ENCODE measurements around the gene NR1D1.

NR1D1 gene

DNA sequence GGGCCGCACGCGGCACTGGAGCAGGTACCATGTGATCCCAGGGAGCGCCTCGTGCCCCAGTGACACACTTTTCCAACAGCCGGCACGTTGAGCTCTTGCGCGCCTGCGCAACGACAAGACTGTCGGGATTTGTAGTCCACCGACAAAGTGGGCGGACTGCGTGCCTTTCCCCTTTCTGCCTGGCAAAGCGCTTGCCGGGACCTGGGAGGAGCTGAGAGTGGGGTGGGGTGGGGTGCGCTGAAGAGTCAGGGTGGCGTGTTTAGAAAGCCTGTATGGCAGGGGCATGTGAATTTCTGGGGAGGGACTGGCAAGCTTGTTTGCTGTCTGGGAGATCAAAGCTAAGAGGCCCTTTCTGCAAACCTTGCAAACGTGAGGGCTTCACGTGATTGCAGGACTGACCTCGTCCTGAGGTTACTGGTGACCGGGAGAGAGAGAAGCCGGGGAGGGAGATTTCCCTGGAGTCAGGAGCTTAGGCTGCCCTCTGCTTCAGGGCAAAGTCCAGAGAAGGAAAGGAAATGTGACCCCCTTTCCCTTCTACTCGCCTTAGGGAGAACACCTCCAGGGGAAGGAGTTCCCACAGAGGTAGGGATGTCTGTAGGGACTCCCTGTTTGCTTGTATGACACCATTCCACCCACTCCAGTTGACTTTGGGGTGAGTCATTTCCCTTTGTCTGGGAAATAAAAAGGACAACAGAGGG lies 429 bp upstream of the NR1D1 start:
- H3K9me3 ChIP-seq (replicated peaks; ENCODE audit: low read length) = no peaks in the 10 kb centered on the region
- peak overlapping the region; percentile 80 for H3K4me3 ChIP-seq (ENCODE audit: low read length)
- H3K4me1 ChIP-seq (ENCODE audit: control insufficient read depth, insufficient read depth, low read length) = peaks cover 70% of the 10 kb centered on the region
- H3K27me3 ChIP-seq (ENCODE audit: control insufficient read depth, insufficient read depth, low read length) = no peaks in the 10 kb centered on the region
- peaks cover 12% of the 10 kb centered on the region for H3K36me3 ChIP-seq (ENCODE audit: insufficient read depth, low read length)
- H3K4me2 ChIP-seq (ENCODE audit: low read length) = peak overlapping the region; percentile 96
- peak overlapping the region; percentile 84 for H3K9ac ChIP-seq (ENCODE audit: low read depth, low read length)

DNA sequence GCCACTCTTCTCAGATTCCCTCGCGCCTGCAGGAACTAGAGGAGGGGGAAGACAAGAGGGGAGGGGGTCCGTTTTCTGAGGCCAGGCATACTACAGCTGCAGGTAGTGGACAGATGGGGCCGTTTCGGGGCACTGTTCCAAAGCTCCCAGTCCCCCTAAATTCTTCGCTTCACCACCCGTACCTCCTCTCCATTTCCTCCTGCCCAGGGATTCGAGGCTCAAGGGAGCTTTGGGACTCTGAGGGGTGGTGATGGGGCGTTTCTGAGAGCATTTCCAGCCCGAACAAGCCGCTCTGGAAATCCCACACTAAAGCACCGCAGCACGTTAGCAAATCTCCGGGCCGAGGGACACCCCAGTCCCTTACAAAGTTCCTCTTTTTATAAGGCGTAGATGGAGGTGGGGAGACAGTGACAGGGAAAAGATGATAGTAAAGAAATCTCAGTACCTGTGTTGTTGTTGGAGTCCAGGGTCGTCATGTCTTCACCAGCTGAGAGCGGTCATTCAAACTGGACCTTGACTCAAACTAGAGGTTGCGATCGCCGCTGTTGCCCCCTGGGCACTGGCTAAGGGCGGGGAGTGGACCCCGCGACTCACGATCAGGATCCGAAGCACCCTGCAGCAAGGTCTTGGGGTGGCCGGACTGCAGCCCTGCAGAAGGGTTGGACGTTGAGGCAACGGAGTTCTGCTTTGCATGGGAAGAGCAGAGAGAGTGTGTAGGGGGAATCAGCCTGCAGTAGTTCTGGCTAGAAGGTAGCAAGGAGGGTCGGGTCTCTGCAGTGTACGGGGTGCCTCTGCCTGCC lies 570 bp downstream of the NR1D1 start:
- Histone ChIP-seq H3K4me3 (ENCODE audit: low read length) (peak overlapping the region; percentile 80), H3K9me3 (replicated peaks; ENCODE audit: low read length) (no peaks in the 10 kb centered on the region), H3K9ac (ENCODE audit: low read depth, low read length) (peak overlapping the region; percentile 84), H3K4me2 (ENCODE audit: low read length) (peak overlapping the region; percentile 96), H3K4me1 (ENCODE audit: control insufficient read depth, insufficient read depth, low read length) (peaks cover 60% of the 10 kb centered on the region), H3K27me3 (ENCODE audit: control insufficient read depth, insufficient read depth, low read length) (no peaks in the 10 kb centered on the region), H3K36me3 (ENCODE audit: insufficient read depth, low read length) (peaks cover 16% of the 10 kb centered on the region)

DNA sequence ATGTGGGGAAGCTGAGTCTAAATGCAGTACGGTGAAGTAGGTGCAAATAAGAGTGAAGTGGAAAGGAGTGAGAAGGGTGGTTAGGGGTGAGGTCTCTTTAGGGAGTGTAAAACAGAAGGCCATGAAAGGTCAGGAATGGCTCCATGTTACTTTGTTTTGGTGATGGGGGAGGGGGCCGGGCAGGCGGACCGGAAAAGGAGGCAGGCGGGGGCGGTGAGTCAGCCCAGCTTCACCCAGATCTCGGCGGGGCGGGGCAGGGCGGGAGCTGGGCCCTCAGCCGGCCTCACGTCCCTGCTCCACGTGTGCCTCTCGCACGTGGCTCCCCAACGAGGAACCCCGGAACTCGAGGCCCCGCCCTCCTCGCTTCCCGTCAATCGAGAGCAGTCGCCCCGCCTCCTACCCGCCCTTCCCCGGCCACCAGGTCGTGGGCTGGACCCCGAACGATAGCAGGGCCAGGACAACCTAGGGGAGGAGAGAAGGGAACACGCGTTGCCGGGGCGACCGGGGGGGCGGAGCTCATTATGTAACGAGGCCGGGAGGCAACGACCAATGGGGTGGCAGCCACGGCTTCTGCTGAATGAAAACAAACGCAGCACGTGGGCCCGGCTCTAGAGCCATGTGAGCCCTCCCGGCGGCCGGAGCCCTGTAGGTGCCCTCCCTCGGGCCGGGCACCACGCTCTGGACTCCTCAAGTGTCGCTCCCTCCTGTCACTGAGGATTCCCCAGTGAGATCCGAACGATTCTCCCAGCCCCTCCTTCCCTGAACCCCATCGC lies 1.4 kb downstream of the NR1D1 start:
- H3K27me3 ChIP-seq (ENCODE audit: control insufficient read depth, insufficient read depth, low read length) = no peaks in the 10 kb centered on the region
- peak overlapping the region; percentile 84 for H3K9ac ChIP-seq (ENCODE audit: low read depth, low read length)
- peak overlapping the region; percentile 96 for H3K4me2 ChIP-seq (ENCODE audit: low read length)
- H3K36me3 ChIP-seq (ENCODE audit: insufficient read depth, low read length) = peaks cover 22% of the 10 kb centered on the region
- peak overlapping the region; percentile 80 for H3K4me3 ChIP-seq (ENCODE audit: low read length)
- no peaks in the 10 kb centered on the region for H3K9me3 ChIP-seq (replicated peaks; ENCODE audit: low read length)
- H3K4me1 ChIP-seq (ENCODE audit: control insufficient read depth, insufficient read depth, low read length) = peaks cover 59% of the 10 kb centered on the region

DNA sequence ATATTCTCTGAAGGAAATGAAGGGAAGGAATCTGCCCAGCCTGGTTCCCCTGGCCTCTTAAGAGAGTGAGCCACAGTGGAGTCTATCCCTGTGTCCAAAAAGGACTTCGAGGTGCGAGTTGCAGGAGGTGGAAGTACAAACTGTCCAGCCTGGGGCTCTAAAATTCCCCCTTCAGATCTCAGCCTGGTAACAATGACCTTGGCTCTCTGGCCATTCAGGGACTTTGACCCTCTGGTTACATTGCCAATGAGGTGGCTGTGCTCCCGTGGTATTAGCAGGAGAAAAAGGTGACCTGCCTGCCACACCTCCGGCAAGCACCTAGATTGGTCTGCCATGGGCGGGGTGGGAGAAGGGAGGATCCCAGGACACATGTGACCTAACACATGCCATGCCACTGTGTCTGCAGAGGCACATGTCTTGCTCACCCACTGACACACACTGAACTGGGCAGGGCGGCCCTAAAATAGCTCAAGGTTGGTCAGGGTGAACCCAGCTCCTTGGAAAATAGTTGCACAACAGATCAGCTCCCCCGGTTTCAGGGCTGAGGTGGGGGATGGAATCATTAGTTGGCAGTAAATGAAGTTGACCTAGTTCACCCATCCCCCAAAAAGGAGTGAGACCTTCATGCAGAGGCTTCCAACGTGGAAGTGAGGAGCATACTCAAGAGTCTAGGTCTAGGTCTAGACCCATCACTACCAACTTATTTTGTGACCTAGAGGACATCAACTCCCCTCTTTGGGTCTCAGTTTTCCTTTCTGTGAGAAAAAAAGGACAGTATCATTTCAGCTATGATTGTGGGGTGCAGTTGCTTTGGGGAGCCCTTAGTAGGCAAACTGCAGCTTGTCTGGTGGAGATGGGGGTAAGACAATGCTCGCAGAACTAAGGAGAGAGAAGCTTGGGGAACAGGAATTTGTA lies 2.2 kb downstream of the NR1D1 start:
- peak overlapping the region; percentile 69 for H3K4me3 ChIP-seq (ENCODE audit: low read length)
- peak overlapping the region; percentile 86 for H3K4me2 ChIP-seq (ENCODE audit: low read length)
- no peaks in the 10 kb centered on the region for H3K9me3 ChIP-seq (replicated peaks; ENCODE audit: low read length)
- H3K4me1 ChIP-seq (ENCODE audit: control insufficient read depth, insufficient read depth, low read length) = peaks cover 64% of the 10 kb centered on the region
- H3K9ac ChIP-seq (ENCODE audit: low read depth, low read length) = peak overlapping the region; percentile 74
- no peaks in the 10 kb centered on the region for H3K27me3 ChIP-seq (ENCODE audit: control insufficient read depth, insufficient read depth, low read length)
- peaks cover 31% of the 10 kb centered on the region for H3K36me3 ChIP-seq (ENCODE audit: insufficient read depth, low read length)

DNA sequence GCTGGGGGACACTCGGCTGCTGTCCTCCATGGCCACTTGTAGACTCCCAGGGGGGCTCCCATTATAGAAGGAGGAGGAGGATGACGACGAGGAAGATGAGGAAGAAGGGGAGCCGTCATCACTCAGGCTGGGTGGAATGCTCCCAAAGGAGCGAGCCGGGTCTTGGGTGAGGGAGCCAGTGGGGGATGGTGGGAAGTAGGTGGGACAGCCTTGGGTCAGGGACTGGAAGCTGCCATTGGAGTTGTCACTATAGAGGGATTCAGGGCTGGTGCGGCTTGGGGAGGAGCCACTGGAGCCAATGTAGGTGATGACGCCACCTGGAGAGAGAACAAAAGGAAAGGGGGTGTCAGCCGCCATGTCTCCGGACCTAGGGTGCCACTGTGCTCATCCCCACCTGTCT lies 3.3 kb downstream of the NR1D1 start:
- Histone ChIP-seq H3K9me3 (replicated peaks; ENCODE audit: low read length) (no peaks in the 10 kb centered on the region), H3K4me1 (ENCODE audit: control insufficient read depth, insufficient read depth, low read length) (peaks cover 71% of the 10 kb centered on the region), H3K9ac (ENCODE audit: low read depth, low read length) (no peak overlapping the region), H3K36me3 (ENCODE audit: insufficient read depth, low read length) (peaks cover 33% of the 10 kb centered on the region), H3K4me3 (ENCODE audit: low read length) (no peak overlapping the region), H3K4me2 (ENCODE audit: low read length) (no peak overlapping the region), H3K27me3 (ENCODE audit: control insufficient read depth, insufficient read depth, low read length) (no peaks in the 10 kb centered on the region)

- no peak overlapping the region for H3K9ac ChIP-seq (ENCODE audit: low read depth, low read length)
- no peaks in the 10 kb centered on the region for H3K9me3 ChIP-seq (replicated peaks; ENCODE audit: low read length)
- H3K4me2 ChIP-seq (ENCODE audit: low read length) = no peak overlapping the region
- no peaks in the 10 kb centered on the region for H3K27me3 ChIP-seq (ENCODE audit: control insufficient read depth, insufficient read depth, low read length)
- H3K4me3 ChIP-seq (ENCODE audit: low read length) = no peak overlapping the region
- H3K36me3 ChIP-seq (ENCODE audit: insufficient read depth, low read length) = peaks cover 36% of the 10 kb centered on the region
- H3K4me1 ChIP-seq (ENCODE audit: control insufficient read depth, insufficient read depth, low read length) = peaks cover 68% of the 10 kb centered on the region
Observed at GRCh38 chr17:40095944-40096791, 4.2 kb downstream of the NR1D1 start.

DNA sequence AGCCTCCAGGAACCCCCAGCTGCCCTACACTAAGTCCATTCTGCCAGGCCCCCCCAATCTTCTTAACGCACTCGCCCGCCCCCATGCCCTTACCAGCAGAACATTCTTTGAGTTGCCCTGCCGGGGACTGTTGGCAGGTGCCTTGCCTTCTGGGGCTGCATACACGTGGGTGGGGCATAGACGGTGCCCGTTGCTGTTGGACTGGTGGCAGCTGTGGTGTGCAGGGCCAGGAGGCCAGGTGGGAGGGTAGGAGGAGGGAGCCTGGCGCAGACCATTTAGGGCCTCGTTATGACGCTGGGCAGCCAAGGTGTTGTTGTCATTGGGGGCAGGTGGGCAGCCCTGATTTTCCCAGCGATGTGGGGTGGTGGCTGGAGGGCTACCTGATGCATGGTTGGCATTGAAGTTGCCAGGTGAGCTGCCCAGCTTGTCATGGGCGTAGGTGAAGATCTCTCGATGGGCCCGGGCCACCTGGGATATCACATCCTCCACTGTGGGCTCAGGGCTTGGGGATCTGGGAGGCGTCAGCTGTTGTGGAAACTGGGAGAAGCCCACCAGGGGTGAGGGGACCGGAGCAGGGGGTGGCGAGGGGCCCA lies 4.9 kb downstream of the NR1D1 start:
- H3K9me3 ChIP-seq (replicated peaks; ENCODE audit: low read length) = no peaks in the 10 kb centered on the region
- H3K4me2 ChIP-seq (ENCODE audit: low read length) = no peak overlapping the region
- peaks cover 64% of the 10 kb centered on the region for H3K4me1 ChIP-seq (ENCODE audit: control insufficient read depth, insufficient read depth, low read length)
- no peak overlapping the region for H3K4me3 ChIP-seq (ENCODE audit: low read length)
- H3K9ac ChIP-seq (ENCODE audit: low read depth, low read length) = no peak overlapping the region
- no peaks in the 10 kb centered on the region for H3K27me3 ChIP-seq (ENCODE audit: control insufficient read depth, insufficient read depth, low read length)
- peaks cover 39% of the 10 kb centered on the region for H3K36me3 ChIP-seq (ENCODE audit: insufficient read depth, low read length)

GRCh38 chr17:40094874-40095273 lies 5.5 kb downstream of the NR1D1 start:
- H3K9ac ChIP-seq (ENCODE audit: low read depth, low read length) = no peak overlapping the region
- no peak overlapping the region for H3K4me2 ChIP-seq (ENCODE audit: low read length)
- H3K36me3 ChIP-seq (ENCODE audit: insufficient read depth, low read length) = peaks cover 42% of the 10 kb centered on the region
- peaks cover 64% of the 10 kb centered on the region for H3K4me1 ChIP-seq (ENCODE audit: control insufficient read depth, insufficient read depth, low read length)
- no peaks in the 10 kb centered on the region for H3K27me3 ChIP-seq (ENCODE audit: control insufficient read depth, insufficient read depth, low read length)
- H3K4me3 ChIP-seq (ENCODE audit: low read length) = no peak overlapping the region
- H3K9me3 ChIP-seq (replicated peaks; ENCODE audit: low read length) = no peaks in the 10 kb centered on the region

- Histone ChIP-seq H3K9me3 (replicated peaks; ENCODE audit: low read length) (no peaks in the 10 kb centered on the region), H3K4me1 (ENCODE audit: control insufficient read depth, insufficient read depth, low read length) (peaks cover 56% of the 10 kb centered on the region), H3K9ac (ENCODE audit: low read depth, low read length) (no peak overlapping the region), H3K4me3 (ENCODE audit: low read length) (no peak overlapping the region), H3K36me3 (ENCODE audit: insufficient read depth, low read length) (peaks cover 51% of the 10 kb centered on the region), H3K4me2 (ENCODE audit: low read length) (no peak overlapping the region), H3K27me3 (ENCODE audit: control insufficient read depth, insufficient read depth, low read length) (no peaks in the 10 kb centered on the region)
Observed at GRCh38 chr17:40093580-40094201, 6.7 kb downstream of the NR1D1 start.

Data from skeletal muscle satellite cell (primary cell).